Measurements from ENCODE around the gene CNKSR2.

Gene CNKSR2

GRCh38 chrX:21678048-21678612 lies 303.9 kb downstream of the CNKSR2 start:
- no peak for TF ChIP-seq CTCF (IDR thresholded peaks at IDR 0.05; ENCODE audit: borderline replicate concordance, insufficient read depth, low read depth, low read length)

DNA sequence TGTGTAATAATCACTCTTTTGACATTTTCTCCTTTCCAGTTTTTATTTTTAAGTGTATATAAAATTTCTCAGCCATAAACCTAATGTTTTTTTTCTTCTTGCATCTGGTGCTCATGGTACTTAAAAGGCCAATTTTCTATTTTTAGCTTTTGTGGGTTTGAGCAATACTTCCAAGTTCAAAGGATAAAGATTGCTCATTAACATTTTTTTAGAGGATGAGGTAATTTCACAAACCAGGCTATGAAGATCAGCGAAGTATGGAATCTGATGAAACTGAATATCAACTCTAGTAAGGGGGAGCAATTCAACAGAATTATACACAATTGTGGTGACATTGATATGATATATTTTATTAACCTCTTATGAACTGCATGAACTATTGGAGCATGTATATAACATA lies 309.7 kb downstream of the CNKSR2 start:
- no peak for TF ChIP-seq CTCF (IDR thresholded peaks at IDR 0.05; ENCODE audit: borderline replicate concordance, insufficient read depth, low read depth, low read length)
- H3K4me3 ChIP-seq (ENCODE audit: low read depth, low read length) = no peak overlapping the region

More at GRCh38 chrX:21678048-21678612, 303.9 kb downstream of the CNKSR2 start:
- H3K4me3 ChIP-seq (ENCODE audit: low read depth, low read length) = no peak overlapping the region

- no peak for TF ChIP-seq CTCF (IDR thresholded peaks at IDR 0.05; ENCODE audit: borderline replicate concordance, insufficient read depth, low read depth, low read length)
- H3K4me3 ChIP-seq (ENCODE audit: low read depth, low read length) = no peak overlapping the region
These were observed 317.3 kb downstream of the CNKSR2 start for GRCh38 chrX:21691512-21692018.

- no peak for TF ChIP-seq CTCF (IDR thresholded peaks at IDR 0.05; ENCODE audit: borderline replicate concordance, insufficient read depth, low read depth, low read length)
- H3K4me3 ChIP-seq (ENCODE audit: low read depth, low read length) = no peak overlapping the region
These were observed 324.1 kb downstream of the CNKSR2 start for GRCh38 chrX:21698272-21698671.

DNA sequence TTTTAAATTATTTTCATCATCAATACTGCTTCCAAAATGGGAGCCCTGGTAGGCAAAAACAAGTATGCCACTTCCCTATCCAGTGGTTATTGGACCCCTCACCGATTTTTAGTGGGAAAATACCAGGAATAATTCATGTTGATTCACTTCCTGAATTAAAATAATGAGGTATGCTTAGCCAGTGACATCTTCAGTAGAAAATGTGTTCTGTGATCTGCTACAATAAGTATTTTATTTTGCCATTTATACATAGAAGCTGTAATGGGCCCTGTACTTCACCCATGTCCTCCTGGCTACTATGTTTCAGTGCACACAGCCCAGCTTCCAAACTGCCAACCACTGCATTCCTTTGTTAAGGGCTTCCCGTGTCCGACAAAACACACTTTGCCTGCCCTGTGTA lies 324.9 kb downstream of the CNKSR2 start:
- H3K4me3 ChIP-seq (ENCODE audit: low read depth, low read length) = no peak overlapping the region
- TF ChIP-seq CTCF (IDR thresholded peaks at IDR 0.05; ENCODE audit: borderline replicate concordance, insufficient read depth, low read depth, low read length) = no peak

- H3K4me3 ChIP-seq (ENCODE audit: low read depth, low read length) = no peak overlapping the region
- no peak for TF ChIP-seq CTCF (IDR thresholded peaks at IDR 0.05; ENCODE audit: borderline replicate concordance, insufficient read depth, low read depth, low read length)
These were observed 326.1 kb downstream of the CNKSR2 start for GRCh38 chrX:21700275-21700674.

DNA sequence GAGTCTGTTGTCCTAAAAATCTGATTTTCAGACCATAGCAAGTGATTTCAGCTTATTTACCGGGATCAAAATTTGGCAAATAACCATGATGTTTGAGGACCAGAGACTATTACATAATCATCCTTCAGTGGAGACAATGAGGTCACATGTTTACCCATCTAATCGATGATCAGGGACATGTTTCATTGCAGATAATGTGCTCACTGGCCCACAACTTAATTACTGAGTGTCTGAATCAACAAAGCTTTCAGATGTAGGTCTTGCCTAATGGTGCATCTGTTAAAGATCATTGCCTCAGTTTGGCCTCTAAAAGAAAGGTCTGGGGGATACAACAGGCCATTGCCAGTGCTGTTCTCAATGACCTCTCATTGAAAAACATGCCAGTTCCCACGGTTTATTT lies 326.7 kb downstream of the CNKSR2 start:
- H3K4me3 ChIP-seq (ENCODE audit: low read depth, low read length) = no peak overlapping the region
- TF ChIP-seq CTCF (IDR thresholded peaks at IDR 0.05; ENCODE audit: borderline replicate concordance, insufficient read depth, low read depth, low read length) = no peak
